HEK293 (cell line): ENCODE measurements around the gene SLC48A1.

ENCODE experiments used
- CTCF ChIA-PET: fragments of 350-600 bp; formaldehyde crosslinking; extraction: SDS; loops from one replicate; lab custom pipeline; 2021; ENCODE audit warnings: antibody characterized with exemption; lab: Yijun Ruan, JAX
- POLR2A ChIA-PET: fragments of 300-600 bp; formaldehyde crosslinking; extraction: SDS; loops from one replicate; lab custom pipeline; 2020; ENCODE audit warnings: antibody characterized with exemption, inconsistent platforms; lab: Yijun Ruan, JAX
- H3K27ac ChIP-seq: fragments of 200-500 bp; sonication (Bioruptor generic); 2 replicates; pipeline ENCODE4 v1.5.1; 2014; ENCODE audit warnings: low read depth, low read length, control low read depth, inconsistent platforms; ENCODE audit errors: extremely low read depth
- H3K36me3 ChIP-seq, 2 experiments: fragments of 200-500 bp in 1 of 2; sonication (Bioruptor generic) in 1 of 2; 1 replicate in 1 of 2; 2 replicates in 1 of 2; pipeline ENCODE4 v1.5.1; 2014 to 2017; ENCODE audit warnings: inconsistent platforms in 2 of 2, low read length in 2 of 2; ENCODE audit not compliant: control insufficient read depth in 2 of 2, insufficient read depth in 1 of 2
- H3K4me1 ChIP-seq: fragments of 200-500 bp; sonication (Bioruptor generic); 2 replicates; pipeline ENCODE4 v1.5.1; 2014; ENCODE audit warnings: mild to moderate bottlenecking, low read length, inconsistent platforms; ENCODE audit not compliant: control insufficient read depth, insufficient read depth
- H3K4me3 ChIP-seq: 2 replicates; pipeline ENCODE4 v1.5.1; 2011; ENCODE audit warnings: low read depth, mild to moderate bottlenecking, control low read depth, low read length, moderate library complexity
- H3K9me3 ChIP-seq: fragments of 200-500 bp; sonication (Bioruptor generic); 2 replicates; pipeline ENCODE4 v1.5.1; 2014; ENCODE audit warnings: low read depth, low read length, inconsistent platforms; ENCODE audit not compliant: control insufficient read depth, insufficient read depth
- BCL11B ChIP-seq: fragments of 450-650 bp; formaldehyde crosslinking; IDR thresholded peaks from 2 replicates; pipeline ENCODE4 v1.5.1; 2016; ENCODE audit warnings: low read depth, missing biosample characterization, missing genetic modification characterization
- KLF7 ChIP-seq: fragments of 450-650 bp; formaldehyde crosslinking; IDR thresholded peaks from 2 replicates; pipeline ENCODE4 v1.5.1; 2016; ENCODE audit warnings: missing biosample characterization, missing genetic modification characterization, borderline replicate concordance
- KLF9 ChIP-seq: fragments of 450-650 bp; formaldehyde crosslinking; IDR thresholded peaks from 2 replicates; pipeline ENCODE4 v1.5.1; 2016; ENCODE audit warnings: missing biosample characterization, missing genetic modification characterization, low read depth
- OVOL3 ChIP-seq: fragments of 450-650 bp; formaldehyde crosslinking; IDR thresholded peaks from 2 replicates; pipeline ENCODE4 v1.5.1; 2016; ENCODE audit warnings: missing biosample characterization, missing genetic modification characterization
- SP2 ChIP-seq: fragments of 450-650 bp; formaldehyde crosslinking; IDR thresholded peaks from 2 replicates; pipeline ENCODE4 v1.5.1; 2016; ENCODE audit warnings: missing biosample characterization, missing genetic modification characterization
- YY2 ChIP-seq: fragments of 450-650 bp; formaldehyde crosslinking; IDR thresholded peaks from 2 replicates; pipeline ENCODE4 v1.5.1; 2016; ENCODE audit warnings: missing biosample characterization, missing genetic modification characterization
- ZBTB10 ChIP-seq: fragments of 450-650 bp; formaldehyde crosslinking; IDR thresholded peaks from 2 replicates; pipeline ENCODE4 v1.5.1; 2016; ENCODE audit warnings: missing biosample characterization, missing genetic modification characterization
- ZBTB17 ChIP-seq: fragments of 450-650 bp; formaldehyde crosslinking; IDR thresholded peaks from 2 replicates; pipeline ENCODE4 v1.5.1; 2016; ENCODE audit warnings: missing biosample characterization, missing genetic modification characterization
- ZBTB20 ChIP-seq: fragments of 450-650 bp; formaldehyde crosslinking; IDR thresholded peaks from 2 replicates; pipeline ENCODE4 v1.5.1; 2016; ENCODE audit warnings: missing biosample characterization, missing genetic modification characterization
- ZFHX2 ChIP-seq: fragments of 450-650 bp; formaldehyde crosslinking; conservative IDR thresholded peaks from 2 replicates; pipeline ENCODE4 v1.5.1; 2016; ENCODE audit warnings: missing biosample characterization, missing genetic modification characterization
- ZNF138 ChIP-seq: fragments of 450-650 bp; formaldehyde crosslinking; IDR thresholded peaks from 2 replicates; pipeline ENCODE4 v1.5.1; 2016; ENCODE audit warnings: missing biosample characterization, missing genetic modification characterization, borderline replicate concordance
- ZNF140 ChIP-seq: fragments of 450-650 bp; formaldehyde crosslinking; IDR thresholded peaks from 2 replicates; pipeline ENCODE4 v1.5.1; 2016; ENCODE audit warnings: missing biosample characterization, missing genetic modification characterization
- ZNF146 ChIP-seq: fragments of 450-650 bp; formaldehyde crosslinking; IDR thresholded peaks from 2 replicates; pipeline ENCODE4 v1.5.1; 2016; ENCODE audit warnings: missing biosample characterization, missing genetic modification characterization
- ZNF175 ChIP-seq: fragments of 450-650 bp; formaldehyde crosslinking; IDR thresholded peaks from 2 replicates; pipeline ENCODE4 v1.5.1; 2016; ENCODE audit warnings: missing biosample characterization, missing genetic modification characterization
- ZNF211 ChIP-seq: fragments of 450-650 bp; formaldehyde crosslinking; IDR thresholded peaks from 2 replicates; pipeline ENCODE4 v1.5.1; 2016; ENCODE audit warnings: low read depth, missing biosample characterization, missing genetic modification characterization
- ZNF24 ChIP-seq: fragments of 450-650 bp; formaldehyde crosslinking; IDR thresholded peaks from 2 replicates; pipeline ENCODE4 v1.5.1; 2016; ENCODE audit warnings: missing biosample characterization, missing genetic modification characterization
- ZNF26 ChIP-seq: fragments of 450-650 bp; formaldehyde crosslinking; IDR thresholded peaks from 2 replicates; pipeline ENCODE4 v1.5.1; 2016; ENCODE audit warnings: missing biosample characterization, missing genetic modification characterization
- ZNF341 ChIP-seq: fragments of 450-650 bp; formaldehyde crosslinking; IDR thresholded peaks from 2 replicates; pipeline ENCODE4; 2016; ENCODE audit warnings: low read depth, missing biosample characterization, missing genetic modification characterization
- ZNF366 ChIP-seq: fragments of 450-650 bp; formaldehyde crosslinking; conservative IDR thresholded peaks from 2 replicates; pipeline ENCODE4 v1.5.1; 2016; ENCODE audit warnings: missing biosample characterization, missing genetic modification characterization
- ZNF529 ChIP-seq: fragments of 450-650 bp; formaldehyde crosslinking; IDR thresholded peaks from 2 replicates; pipeline ENCODE4 v1.5.1; 2017; ENCODE audit warnings: missing genetic modification characterization, missing biosample characterization; ENCODE audit not compliant: insufficient replicate concordance
- ZNF555 ChIP-seq: fragments of 450-650 bp; formaldehyde crosslinking; conservative IDR thresholded peaks from 2 replicates; pipeline ENCODE4 v1.5.1; 2017; ENCODE audit warnings: missing biosample characterization, mild to moderate bottlenecking, missing genetic modification characterization, inconsistent platforms
- ZNF677 ChIP-seq: fragments of 450-650 bp; IDR thresholded peaks from 2 replicates; pipeline ENCODE4 v1.5.0; 2018; ENCODE audit warnings: missing biosample characterization, mild to moderate bottlenecking, missing genetic modification characterization, moderate library complexity
- ZNF707 ChIP-seq: fragments of 450-650 bp; formaldehyde crosslinking; IDR thresholded peaks from 2 replicates; pipeline ENCODE4 v1.5.1; 2016; ENCODE audit warnings: missing biosample characterization, missing genetic modification characterization
- ZNF76 ChIP-seq: fragments of 450-650 bp; formaldehyde crosslinking; IDR thresholded peaks from 2 replicates; pipeline ENCODE4; 2016; ENCODE audit warnings: low read depth, missing biosample characterization, missing genetic modification characterization, borderline replicate concordance
- ZNF785 ChIP-seq: fragments of 450-650 bp; formaldehyde crosslinking; IDR thresholded peaks from 2 replicates; pipeline ENCODE4 v1.5.1; 2016; ENCODE audit warnings: missing biosample characterization, missing genetic modification characterization
- ZNF791 ChIP-seq: fragments of 450-650 bp; formaldehyde crosslinking; IDR thresholded peaks from 2 replicates; pipeline ENCODE4 v1.5.1; 2016; ENCODE audit warnings: missing biosample characterization, missing genetic modification characterization
- ZNF843 ChIP-seq: fragments of 450-650 bp; formaldehyde crosslinking; IDR thresholded peaks from 2 replicates; pipeline ENCODE4 v1.5.1; 2016; ENCODE audit warnings: missing biosample characterization, missing genetic modification characterization
- TF ChIP-seq, protein P1 (sequence below): fragments of 450-650 bp; formaldehyde crosslinking; IDR thresholded peaks from 2 replicates; pipeline ENCODE4 v1.5.1; 2016; ENCODE audit warnings: missing biosample characterization, missing genetic modification characterization

SLC48A1 gene

GRCh38 chr12:47819138-47819895, 46.3 kb downstream of the SLC48A1 start (continued):
- TF ChIP-seq, protein P1, sequence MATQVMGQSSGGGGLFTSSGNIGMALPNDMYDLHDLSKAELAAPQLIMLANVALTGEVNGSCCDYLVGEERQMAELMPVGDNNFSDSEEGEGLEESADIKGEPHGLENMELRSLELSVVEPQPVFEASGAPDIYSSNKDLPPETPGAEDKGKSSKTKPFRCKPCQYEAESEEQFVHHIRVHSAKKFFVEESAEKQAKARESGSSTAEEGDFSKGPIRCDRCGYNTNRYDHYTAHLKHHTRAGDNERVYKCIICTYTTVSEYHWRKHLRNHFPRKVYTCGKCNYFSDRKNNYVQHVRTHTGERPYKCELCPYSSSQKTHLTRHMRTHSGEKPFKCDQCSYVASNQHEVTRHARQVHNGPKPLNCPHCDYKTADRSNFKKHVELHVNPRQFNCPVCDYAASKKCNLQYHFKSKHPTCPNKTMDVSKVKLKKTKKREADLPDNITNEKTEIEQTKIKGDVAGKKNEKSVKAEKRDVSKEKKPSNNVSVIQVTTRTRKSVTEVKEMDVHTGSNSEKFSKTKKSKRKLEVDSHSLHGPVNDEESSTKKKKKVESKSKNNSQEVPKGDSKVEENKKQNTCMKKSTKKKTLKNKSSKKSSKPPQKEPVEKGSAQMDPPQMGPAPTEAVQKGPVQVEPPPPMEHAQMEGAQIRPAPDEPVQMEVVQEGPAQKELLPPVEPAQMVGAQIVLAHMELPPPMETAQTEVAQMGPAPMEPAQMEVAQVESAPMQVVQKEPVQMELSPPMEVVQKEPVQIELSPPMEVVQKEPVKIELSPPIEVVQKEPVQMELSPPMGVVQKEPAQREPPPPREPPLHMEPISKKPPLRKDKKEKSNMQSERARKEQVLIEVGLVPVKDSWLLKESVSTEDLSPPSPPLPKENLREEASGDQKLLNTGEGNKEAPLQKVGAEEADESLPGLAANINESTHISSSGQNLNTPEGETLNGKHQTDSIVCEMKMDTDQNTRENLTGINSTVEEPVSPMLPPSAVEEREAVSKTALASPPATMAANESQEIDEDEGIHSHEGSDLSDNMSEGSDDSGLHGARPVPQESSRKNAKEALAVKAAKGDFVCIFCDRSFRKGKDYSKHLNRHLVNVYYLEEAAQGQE: no peak
- peak; percentile 28 for TF ChIP-seq ZFHX2 (tag by site-specific recombination)
- TF ChIP-seq ZNF707 (tag by site-specific recombination): no peak
- no peak for TF ChIP-seq ZNF24
- no peak for TF ChIP-seq ZNF785 (tag by site-specific recombination)
- no peak for TF ChIP-seq ZNF175 (tag by site-specific recombination)
- no peak for TF ChIP-seq ZNF140
- no peak for TF ChIP-seq ZNF791 (tag by site-specific recombination)
- no peak for TF ChIP-seq ZBTB17 (tag by site-specific recombination)
- no peak for TF ChIP-seq ZNF366 (tag by site-specific recombination)
- no peak for TF ChIP-seq ZNF146 (tag by site-specific recombination)
- TF ChIP-seq ZNF341 (tag by site-specific recombination): 0 out of 2 replicates have a peak, but pooled peaks have one; percentile 37
- no peak for TF ChIP-seq ZNF529 (tag by site-specific recombination)
- no peak for TF ChIP-seq ZNF843 (tag by site-specific recombination)
- TF ChIP-seq BCL11B (tag by site-specific recombination): peak; percentile 76
- no peak for TF ChIP-seq ZNF555 (tag by site-specific recombination)
- TF ChIP-seq, all 188 proteins: peak for 22

DNA sequence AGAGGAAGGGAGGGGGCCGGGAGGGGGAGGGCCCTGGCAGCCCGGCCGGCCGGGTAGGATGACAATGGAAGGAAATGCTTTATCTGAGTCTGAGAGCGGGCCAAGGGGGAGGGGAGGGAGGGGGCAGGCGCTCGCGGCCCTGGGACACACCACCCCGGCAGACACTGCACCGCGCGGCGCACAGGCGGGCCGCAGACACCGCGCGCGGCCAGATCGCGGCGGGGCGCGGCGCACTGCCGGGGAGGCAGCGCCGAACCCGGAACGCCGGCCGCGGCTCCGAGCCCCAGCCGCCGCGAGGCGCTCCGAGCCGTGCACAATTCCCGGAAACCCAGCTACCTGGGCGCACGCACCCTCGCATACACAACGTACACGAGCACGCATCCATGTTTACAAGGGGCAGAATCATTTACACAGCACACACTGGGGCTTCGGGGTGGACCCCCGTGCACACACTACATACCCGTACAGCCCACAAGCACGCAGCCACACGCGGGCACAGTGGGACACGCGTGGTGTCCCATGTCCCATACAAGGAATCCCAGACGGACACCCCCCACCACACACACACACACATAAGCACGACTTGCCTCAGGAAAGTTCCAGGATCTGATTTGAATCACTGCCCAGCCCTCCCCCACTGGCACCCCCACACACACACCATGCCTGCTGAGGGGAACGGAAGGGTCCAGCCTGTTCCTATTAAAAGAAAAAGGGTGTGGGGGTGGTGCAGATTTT, 47.0 kb downstream of the SLC48A1 start, which contains the start of gene HDAC7:
TSS of gene HDAC7 (minus strand) at position 8 of the 735 bp plus-strand sequence. CDS start 118 bp downstream, outside the sequence.
- H3K27ac ChIP-seq: peak within 1 kb of the TSS; percentile 89
- no peaks in the 10 kb centered on the region for H3K9me3 ChIP-seq
- H3K36me3 ChIP-seq: peaks cover 0 to under 1% of the 10 kb centered on the region in 2 experiments; a peak in 1 of 3 replicates
- H3K4me3 ChIP-seq: peak within 1 kb of the TSS; percentile 67
- POLR2A ChIA-PET: interaction anchor here (0.6 to 2.6 kb wide), 9 partner anchors 9 to 51 kb away, joined by 3 to 18 read pairs (median 4); no protein-coding TSS in a partner anchor
- H3K4me1 ChIP-seq: peaks cover 3% of the 10 kb centered on the region; the same call in 1 of the 2 replicates
- CTCF ChIA-PET: interaction anchor here (1.0 to 7.3 kb wide), 4 partner anchors 16 to 77 kb away, joined by 3 to 91 read pairs (median 7); no protein-coding TSS in a partner anchor
- TF ChIP-seq ZNF677 (tag by site-specific recombination) (0 out of 2 replicates have a peak, but pooled peaks have one; percentile 24), ZNF555 (tag by site-specific recombination) (no peak), ZNF211 (tag by site-specific recombination) (no peak), OVOL3 (no peak), KLF9 (tag by site-specific recombination) (no peak), SP2 (tag by site-specific recombination) (peak; percentile 36), YY2 (peak; percentile 62; the same call in 1 of the 2 replicates), ZBTB20 (tag by site-specific recombination) (peak; percentile 87; the same call in 1 of the 2 replicates), ZNF138 (tag by site-specific recombination) (no peak), ZNF26 (tag by site-specific recombination) (no peak), ZNF76 (tag by site-specific recombination) (peak; percentile 40; the same call in 1 of the 2 replicates), KLF7 (tag by site-specific recombination) (no peak), ZBTB10 (tag by site-specific recombination) (peak; percentile 63)
